PC-9 (cell line): Measurements from ENCODE around the gene CFAP70. TPM values are rescaled to one million over a fixed set of nuclear protein-coding genes. Genes with fewer than 3 reads are reported as not detected.

Experiments
- BruUV-seq: library from RNA; stranded (reverse); fragments of 400-500 nt; replicated peaks from 2 replicates; lab custom pipeline; 2021; lab: Mats Ljungman, UMichigan
- CTCF ChIA-PET: fragments of 300-600 bp; sonication (Branson Sonifier 250); formaldehyde crosslinking; loops from one replicate; lab custom pipeline; 2022; ENCODE audit warnings: antibody characterized with exemption; lab: Charles Lee
- POLR2A ChIA-PET: fragments of 300-600 bp; sonication (Branson Sonifier 250); formaldehyde crosslinking; loops from one replicate; lab custom pipeline; 2022; ENCODE audit warnings: antibody characterized with exemption; ENCODE audit not compliant: unreplicated experiment; lab: Charles Lee
- DNase-seq, 2 experiments: peaks; one replicate each; pipeline versions ENCODE4 v3.0.0 to v3.0.0-alpha.2; 2015 to 2022; ENCODE audit warnings: mixed read lengths in 1 of 2
- H2AFZ ChIP-seq: fragments of 200-600 bp; sonication (generic); 2 replicates; pipeline ENCODE4 v1.8.1; 2017; ENCODE audit warnings: antibody characterized with exemption
- H3F3A ChIP-seq: fragments of 200-600 bp; sonication (generic); 2 replicates; pipeline ENCODE4 v1.8.1; 2017; ENCODE audit warnings: antibody characterized with exemption, mild to moderate bottlenecking, low read depth; ENCODE audit not compliant: insufficient read depth
- H3K27ac ChIP-seq: fragments of 200-600 bp; sonication (generic); 2 replicates; pipeline ENCODE4 v1.6.1; 2016; ENCODE audit warnings: mixed run types
- H3K27me3 ChIP-seq: fragments of 200-600 bp; sonication (generic); 2 replicates; pipeline ENCODE4 v1.6.1; 2016; ENCODE audit warnings: low read depth, mixed run types; ENCODE audit not compliant: insufficient read depth
- H3K36me3 ChIP-seq: fragments of 200-600 bp; sonication (generic); 2 replicates; pipeline ENCODE4 v1.6.1; 2016; ENCODE audit warnings: low read depth, mixed run types
- H3K4me1 ChIP-seq: fragments of 200-600 bp; sonication (generic); replicated peaks from 2 replicates; pipeline ENCODE4 v1.6.1; 2016; ENCODE audit warnings: mixed run types; ENCODE audit not compliant: insufficient read depth
- H3K4me2 ChIP-seq: fragments of 200-600 bp; sonication (generic); 2 replicates; pipeline ENCODE4 v1.6.1; 2017; ENCODE audit warnings: mixed run types
- H3K4me3 ChIP-seq: fragments of 200-600 bp; sonication (generic); 2 replicates; pipeline ENCODE4 v1.6.1; 2016; ENCODE audit warnings: mixed run types
- H3K79me2 ChIP-seq: fragments of 200-600 bp; sonication (generic); 2 replicates; pipeline ENCODE4 v1.6.1; 2017; ENCODE audit warnings: low read depth, mixed run types
- H3K9me2 ChIP-seq: fragments of 200-600 bp; sonication (generic); 2 replicates; pipeline ENCODE4 v1.8.1; 2017; ENCODE audit warnings: mild to moderate bottlenecking; ENCODE audit not compliant: insufficient read depth
- H3K9me3 ChIP-seq: fragments of 200-600 bp; sonication (generic); 2 replicates; pipeline ENCODE4 v1.8.1; 2016; ENCODE audit warnings: low read depth; ENCODE audit not compliant: insufficient read depth
- H4K20me1 ChIP-seq: fragments of 200-600 bp; sonication (generic); 2 replicates; pipeline ENCODE4 v1.8.1; 2017; ENCODE audit not compliant: insufficient read depth
- CTCF ChIP-seq: fragments of 200-600 bp; sonication (generic); conservative IDR thresholded peaks from 2 replicates; pipeline ENCODE4 v1.6.1; 2017; ENCODE audit warnings: mixed run types, antibody characterized with exemption, mild to moderate bottlenecking, moderate library complexity
- EZH2 ChIP-seq: fragments of 200-600 bp; sonication (generic); IDR thresholded peaks from 2 replicates; pipeline ENCODE4 v1.8.0; 2017; ENCODE audit warnings: antibody characterized with exemption, low read depth
- intact Hi-C: fragments of 100-400 bp; cut with micrococcal nuclease; formaldehyde crosslinking; loops from one replicate; pipeline ENCODE4 v1.10.0; 2022; ENCODE audit not compliant: unreplicated experiment
- total RNA-seq: library from RNA; stranded (reverse); gene quantifications from 2 replicates; pipeline ENCODE4 v1.2.3, GENCODE V29; 2021

The CFAP70 gene
- total RNA-seq, 1 experiment from 2014 or later, result 4.1 TPM

- H3F3A ChIP-seq, result no peaks in the 10 kb centered on the region
- H3K4me2 ChIP-seq, result no peak overlapping the region
- intact Hi-C loops, result no loop called here
- ChIA-PET POLR2A (no interaction called here), CTCF (no interaction called here)
- BruUV-seq, result no TSS peak
- no peak for TF ChIP-seq CTCF
- TF ChIP-seq EZH2, result no peak
- H3K36me3 ChIP-seq, result no peaks in the 10 kb centered on the region
- no peaks in the 10 kb centered on the region for H3K79me2 ChIP-seq
- H3K27me3 ChIP-seq, result no peaks in the 10 kb centered on the region
- no peaks in the 10 kb centered on the region for H3K9me2 ChIP-seq
- H3K4me3 ChIP-seq, result no peak overlapping the region
- no peak overlapping the region for H3K27ac ChIP-seq
- no peak overlapping the region for H2AFZ ChIP-seq
- no peaks in the 10 kb centered on the region for H3K9me3 ChIP-seq
- H4K20me1 ChIP-seq, result no peaks in the 10 kb centered on the region
- no peaks in the 10 kb centered on the region for H3K4me1 ChIP-seq
- DNase-seq, result no peak
Measured at GRCh38 chr10:73287441-73287840, 71.2 kb downstream of the CFAP70 start.

- H3K4me3 ChIP-seq, result no peak overlapping the region
Measured at GRCh38 chr10:73281097-73281496, 77.6 kb downstream of the CFAP70 start.

GRCh38 chr10:73264423-73264822 lies 94.2 kb downstream of the CFAP70 start:
- Histone ChIP-seq H3K4me2 (no peak overlapping the region), H3K36me3 (no peaks in the 10 kb centered on the region), H3K27ac (no peak overlapping the region), H2AFZ (no peak overlapping the region), H3K9me2 (no peaks in the 10 kb centered on the region), H3K4me1 (peaks cover 20% of the 10 kb centered on the region), H3K27me3 (no peaks in the 10 kb centered on the region), H3K79me2 (no peaks in the 10 kb centered on the region), H3F3A (peaks cover 6% of the 10 kb centered on the region), H4K20me1 (no peaks in the 10 kb centered on the region), H3K9me3 (peaks cover 7% of the 10 kb centered on the region), H3K4me3 (no peak overlapping the region)
- BruUV-seq, result no TSS peak
- no peak for DNase-seq
- no peak for TF ChIP-seq CTCF
- no peak for TF ChIP-seq EZH2
- ChIA-PET CTCF (interaction anchor here (0.5 to 1.4 kb wide), 5 partner anchors 11 to 940 kb away, joined by 3 to 8 read pairs (median 6); partner anchors contain the start of gene MRPS16), POLR2A (interaction anchor here (0.7 to 0.9 kb wide), 4 partner anchors 18 to 322 kb away, joined by 4 to 7 read pairs (median 6); no protein-coding TSS in a partner anchor)
- intact Hi-C loops, result no loop called here

More at GRCh38 chr10:73281097-73281496, 77.6 kb downstream of the CFAP70 start:
- Histone ChIP-seq H3K36me3 (no peaks in the 10 kb centered on the region), H4K20me1 (no peaks in the 10 kb centered on the region), H3F3A (no peaks in the 10 kb centered on the region), H3K4me2 (no peak overlapping the region), H3K9me3 (no peaks in the 10 kb centered on the region), H3K79me2 (no peaks in the 10 kb centered on the region), H2AFZ (no peak overlapping the region), H3K27me3 (no peaks in the 10 kb centered on the region), H3K9me2 (no peaks in the 10 kb centered on the region; the same call in 1 of the 2 replicates), H3K4me1 (no peaks in the 10 kb centered on the region), H3K27ac (no peak overlapping the region)
- no peak for DNase-seq
- BruUV-seq, result no TSS peak
- POLR2A ChIA-PET, result no interaction called here
- intact Hi-C loops, result no loop called here
- TF ChIP-seq CTCF, result no peak
- no peak for TF ChIP-seq EZH2
- CTCF ChIA-PET, result no interaction called here
